Calu3 (cell line): ENCODE data around the gene OSBPL7. TPM values are rescaled to one million over a fixed set of nuclear protein-coding genes. Genes with fewer than 3 reads are reported as not detected.

Experiments used
- BruUV-seq: library from RNA; stranded (reverse); fragments of 400-500 nt; replicated peaks from 2 replicates; lab custom pipeline; 2021; lab: Mats Ljungman, UMichigan
- CTCF ChIA-PET: fragments of 300-600 bp; sonication (Branson Sonifier 250); formaldehyde crosslinking; loops from one replicate; lab custom pipeline; 2022; ENCODE audit warnings: antibody characterized with exemption; lab: Charles Lee
- DNase-seq: peaks from one replicate; pipeline ENCODE4 v3.0.0; 2022
- H3K27ac Mint-ChIP-seq: one replicate; pipeline ENCODE4 v1.8.0; 2022; ENCODE audit warnings: mixed read lengths; ENCODE audit not compliant: unreplicated experiment
- H3K27me3 Mint-ChIP-seq: one replicate; pipeline ENCODE4 v1.8.0; 2022; ENCODE audit warnings: mixed read lengths; ENCODE audit not compliant: unreplicated experiment
- H3K36me3 Mint-ChIP-seq: one replicate; pipeline ENCODE4 v1.8.0; 2022; ENCODE audit warnings: mild to moderate bottlenecking, moderate library complexity, mixed read lengths; ENCODE audit not compliant: insufficient read depth, unreplicated experiment
- H3K4me1 Mint-ChIP-seq: one replicate; pipeline ENCODE4 v1.8.0; 2022; ENCODE audit warnings: mild to moderate bottlenecking, low read depth, mixed read lengths; ENCODE audit not compliant: unreplicated experiment
- H3K4me3 Mint-ChIP-seq: one replicate; pipeline ENCODE4 v1.8.0; 2022; ENCODE audit warnings: mild to moderate bottlenecking, low read depth, moderate library complexity, mixed read lengths; ENCODE audit not compliant: unreplicated experiment
- H3K9me3 Mint-ChIP-seq: one replicate; pipeline ENCODE4 v1.8.0; 2022; ENCODE audit warnings: low read depth, mixed read lengths; ENCODE audit not compliant: unreplicated experiment
- intact Hi-C: fragments of 100-400 bp; cut with micrococcal nuclease; formaldehyde crosslinking; loops from one replicate; pipeline ENCODE4 v1.10.0; 2022; ENCODE audit not compliant: unreplicated experiment
- total RNA-seq: library from RNA; stranded (reverse); gene quantifications from 2 replicates; pipeline ENCODE4 v1.2.3, GENCODE V29; 2022
- TF ChIP-seq, protein P1 (sequence below): fragments of 200-600 bp; IDR thresholded peaks from one replicate; pipeline ENCODE4 v1.8.0; 2022; ENCODE audit warnings: antibody characterized with exemption; ENCODE audit not compliant: unreplicated experiment

The OSBPL7 gene
- total RNA-seq, 1 experiment from 2014 or later = 58.4 TPM

DNA sequence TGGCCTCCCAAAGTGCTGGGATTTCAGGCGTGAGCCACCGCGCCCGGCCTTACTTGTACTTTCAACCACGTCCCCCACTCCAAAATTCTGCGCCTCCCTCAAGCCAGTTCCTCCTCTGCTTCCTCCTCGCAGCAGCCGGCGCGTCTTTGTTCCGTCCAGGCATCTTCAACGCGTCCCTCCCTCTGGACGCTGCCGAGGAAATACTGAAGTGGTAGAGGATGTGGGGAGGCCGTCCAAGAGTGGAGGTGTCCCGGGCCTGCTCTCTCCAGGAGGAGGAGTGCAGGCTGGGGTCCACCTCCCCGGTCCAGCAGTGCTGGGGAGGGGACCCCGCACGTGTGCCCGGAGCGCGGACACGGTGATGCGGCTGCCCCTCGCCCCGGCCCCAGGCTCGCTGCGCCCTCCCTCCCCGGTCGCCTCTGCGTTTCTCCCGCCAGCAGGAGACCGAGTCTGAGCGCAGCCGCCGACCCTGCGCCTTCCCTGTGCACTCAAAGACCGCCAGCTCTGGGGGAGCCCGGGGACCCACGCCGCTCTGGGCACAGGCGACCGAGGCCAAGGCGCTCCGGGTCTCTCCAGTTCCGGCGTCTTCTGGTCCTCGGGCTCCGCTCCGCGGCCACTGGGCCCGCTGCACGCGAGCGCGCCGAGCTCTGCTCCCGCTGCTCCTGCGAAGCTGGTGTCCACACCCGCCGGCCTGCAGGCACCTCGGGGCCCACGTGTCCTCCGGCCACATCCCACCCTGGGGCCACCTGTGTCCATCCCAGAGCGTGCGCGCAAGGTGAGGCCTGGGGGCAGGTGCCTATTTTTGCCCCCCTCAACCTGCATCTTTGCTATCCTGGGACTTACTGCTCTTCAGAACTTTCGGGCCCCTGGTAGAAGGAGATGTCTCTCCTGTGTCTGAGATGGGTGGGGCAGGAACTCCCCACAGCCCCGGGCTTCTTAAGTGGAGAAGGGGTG, 31.7 kb downstream of the OSBPL7 start:
- Mint-ChIP-seq H3K4me3 (peak overlapping the region; percentile 33), H3K9me3 (no peaks in the 10 kb centered on the region), H3K36me3 (no peaks in the 10 kb centered on the region), H3K27ac (no peak overlapping the region), H3K4me1 (no peaks in the 10 kb centered on the region), H3K27me3 (peaks cover 89% of the 10 kb centered on the region)
- no TSS peak for BruUV-seq
- peak; percentile 42 for DNase-seq
- CTCF ChIA-PET = interaction anchor here (0.6 to 1.0 kb wide), 2 partner anchors 10 to 14 kb away, joined by 3 to 4 read pairs; no protein-coding TSS in a partner anchor
- intact Hi-C loops = no loop called here
- TF ChIP-seq, protein P1, sequence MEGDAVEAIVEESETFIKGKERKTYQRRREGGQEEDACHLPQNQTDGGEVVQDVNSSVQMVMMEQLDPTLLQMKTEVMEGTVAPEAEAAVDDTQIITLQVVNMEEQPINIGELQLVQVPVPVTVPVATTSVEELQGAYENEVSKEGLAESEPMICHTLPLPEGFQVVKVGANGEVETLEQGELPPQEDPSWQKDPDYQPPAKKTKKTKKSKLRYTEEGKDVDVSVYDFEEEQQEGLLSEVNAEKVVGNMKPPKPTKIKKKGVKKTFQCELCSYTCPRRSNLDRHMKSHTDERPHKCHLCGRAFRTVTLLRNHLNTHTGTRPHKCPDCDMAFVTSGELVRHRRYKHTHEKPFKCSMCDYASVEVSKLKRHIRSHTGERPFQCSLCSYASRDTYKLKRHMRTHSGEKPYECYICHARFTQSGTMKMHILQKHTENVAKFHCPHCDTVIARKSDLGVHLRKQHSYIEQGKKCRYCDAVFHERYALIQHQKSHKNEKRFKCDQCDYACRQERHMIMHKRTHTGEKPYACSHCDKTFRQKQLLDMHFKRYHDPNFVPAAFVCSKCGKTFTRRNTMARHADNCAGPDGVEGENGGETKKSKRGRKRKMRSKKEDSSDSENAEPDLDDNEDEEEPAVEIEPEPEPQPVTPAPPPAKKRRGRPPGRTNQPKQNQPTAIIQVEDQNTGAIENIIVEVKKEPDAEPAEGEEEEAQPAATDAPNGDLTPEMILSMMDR = no peak

DNA sequence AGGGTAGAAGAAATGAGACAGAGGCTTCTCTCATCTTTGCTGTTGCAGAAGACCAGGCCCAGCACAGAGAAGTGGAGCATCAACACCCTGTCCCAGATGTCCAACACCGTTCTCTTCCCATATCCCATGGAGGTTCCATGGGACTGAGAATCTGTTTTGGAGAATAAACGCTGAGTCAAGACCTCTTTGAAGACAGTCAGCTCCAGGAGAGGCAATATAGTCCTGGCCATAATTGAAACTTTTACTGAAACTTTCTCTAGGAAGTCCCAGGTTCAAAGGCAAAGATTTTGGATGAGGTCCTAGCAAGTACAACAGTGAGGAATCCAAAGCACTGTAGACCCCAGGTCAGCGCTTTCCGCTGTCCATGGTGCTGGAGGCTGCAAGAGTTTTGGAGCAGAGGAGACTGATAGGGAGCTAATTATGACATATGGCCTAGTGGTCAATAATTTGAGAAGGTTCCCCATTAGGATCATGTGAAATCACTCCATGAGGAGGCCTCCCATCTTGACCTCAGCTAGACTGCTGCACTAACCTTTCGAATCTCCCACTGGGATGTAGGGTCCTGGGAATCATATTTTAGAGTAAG, 36.0 kb downstream of the OSBPL7 start:
- Mint-ChIP-seq H3K9me3 (no peaks in the 10 kb centered on the region), H3K36me3 (no peaks in the 10 kb centered on the region), H3K27me3 (peaks cover 89% of the 10 kb centered on the region), H3K4me1 (no peaks in the 10 kb centered on the region), H3K27ac (no peak overlapping the region), H3K4me3 (no peak overlapping the region)
- intact Hi-C loops = no loop called here
- CTCF ChIA-PET = no interaction called here
- DNase-seq = peak; percentile 41
- TF ChIP-seq, protein P1 = no peak
- BruUV-seq = no TSS peak

DNA sequence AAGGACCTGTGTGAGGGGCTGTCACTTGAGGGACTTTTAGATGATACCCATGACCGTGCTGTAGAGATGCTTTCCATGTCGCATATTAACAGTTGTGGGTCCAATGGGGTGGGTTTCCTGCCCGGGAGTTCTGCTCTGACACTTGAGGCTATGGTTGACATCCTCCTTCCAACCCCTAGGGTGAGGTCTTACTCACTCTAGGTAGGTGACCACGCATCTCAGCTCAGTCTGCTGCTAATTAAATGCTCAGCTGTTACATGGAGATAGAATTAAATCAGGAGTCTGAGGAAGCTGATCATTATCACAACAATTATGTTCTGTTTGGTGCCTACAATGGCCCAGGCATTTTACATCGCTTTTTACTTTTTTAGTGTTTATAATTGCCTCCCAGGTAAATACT, 40.2 kb downstream of the OSBPL7 start:
- TF ChIP-seq, protein P1 = no peak
- CTCF ChIA-PET = no interaction called here
- intact Hi-C loops = no loop called here
- H3K36me3 Mint-ChIP-seq = no peaks in the 10 kb centered on the region
- H3K27ac Mint-ChIP-seq = no peak overlapping the region
- peaks cover 80% of the 10 kb centered on the region for H3K27me3 Mint-ChIP-seq
- no peak for DNase-seq
- no TSS peak for BruUV-seq
- H3K4me3 Mint-ChIP-seq = no peak overlapping the region
- H3K4me1 Mint-ChIP-seq = no peaks in the 10 kb centered on the region
- H3K9me3 Mint-ChIP-seq = no peaks in the 10 kb centered on the region

DNA sequence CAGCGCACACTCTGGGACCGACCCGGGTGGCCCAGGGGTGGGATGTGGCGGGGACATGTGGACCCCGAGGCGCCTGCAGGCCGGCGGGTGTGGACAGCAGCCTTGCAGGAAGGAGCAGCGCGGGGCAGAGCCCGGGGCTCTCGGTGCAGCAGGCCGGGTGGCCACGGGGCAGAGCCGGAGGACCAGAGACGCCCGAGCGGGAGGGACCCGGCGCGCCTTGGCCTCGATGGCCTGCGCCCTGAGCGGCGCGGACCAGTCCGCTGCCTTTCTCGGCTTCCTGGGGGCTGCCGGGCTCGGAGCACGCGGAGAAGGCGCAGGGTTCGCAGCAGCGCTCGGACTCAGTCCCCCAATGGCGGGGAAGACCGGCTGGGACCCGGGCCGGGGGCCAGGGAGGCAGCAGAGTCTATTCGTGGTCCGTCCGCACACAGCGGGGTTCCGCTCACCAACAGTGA, 43.4 kb downstream of the OSBPL7 start:
- no peak for DNase-seq
- peaks cover 84% of the 10 kb centered on the region for H3K27me3 Mint-ChIP-seq
- TF ChIP-seq, protein P1 = no peak
- no peak overlapping the region for H3K27ac Mint-ChIP-seq
- BruUV-seq = no TSS peak
- no peaks in the 10 kb centered on the region for H3K36me3 Mint-ChIP-seq
- CTCF ChIA-PET = interaction anchor here (1.9 kb wide), 1 partner anchor 53 kb away, joined by 5 read pairs; the partner anchor contains the start of genes LRRC46 and MRPL10
- H3K9me3 Mint-ChIP-seq = no peaks in the 10 kb centered on the region
- no peak overlapping the region for H3K4me3 Mint-ChIP-seq
- no peaks in the 10 kb centered on the region for H3K4me1 Mint-ChIP-seq
- intact Hi-C loops = no loop called here
